Transverse colon (tissue), 4 donors: ENCODE data around the gene ZG16. TPM values are rescaled to one million over a fixed set of nuclear protein-coding genes. Genes with fewer than 3 reads are reported as not detected.
"Not testable (repeated sequence)": the region's sequence is repeated elsewhere in the genome, so short reads cannot be mapped to it uniquely, and the experiment has no call there.

Experiments used
- DNase-seq: peaks from one replicate; pipeline ENCODE4 v3.0.0-alpha.2; 2019
- H3K27ac ChIP-seq, 4 donors: fragments of 200-600 bp; sonication (generic); 2 replicates each; pipeline ENCODE4 v1.5.1; 2016 to 2018; ENCODE audit warnings: inconsistent platforms in 4 of 4
- H3K27me3 ChIP-seq: fragments of 200-600 bp; sonication (generic); 2 replicates; pipeline ENCODE4 v1.5.1; 2017; ENCODE audit warnings: inconsistent platforms
- H3K36me3 ChIP-seq, 4 donors: fragments of 200-600 bp; sonication (generic); 2 replicates each; pipeline ENCODE4 v1.5.1; 2017 to 2019; ENCODE audit warnings: inconsistent platforms in 4 of 4
- H3K4me1 ChIP-seq, 4 donors: fragments of 200-600 bp; sonication (generic); 2 replicates each; pipeline ENCODE4 v1.5.1; 2017 to 2020; ENCODE audit warnings: inconsistent platforms in 4 of 4
- H3K4me3 ChIP-seq, 4 donors: fragments of 200-600 bp; sonication (generic); 1 replicate in 1 of 4; 2 replicates in 3 of 4; pipeline versions ENCODE4 v1.5.1 to v1.6.1; 2017 to 2019; ENCODE audit warnings: inconsistent platforms in 4 of 4
- H3K9me3 ChIP-seq, 2 donors: fragments of 200-600 bp; sonication (generic); 2 replicates each; pipeline ENCODE4 v1.5.1; 2017 to 2019; ENCODE audit warnings: inconsistent platforms in 2 of 2
- CTCF ChIP-seq, 5 experiments: fragments of 200-600 bp in 3 of 5; fragments of 450-650 bp in 2 of 5; sonication (generic) in 3 of 5; IDR thresholded peaks; 1 replicate in 2 of 5; 2 replicates in 3 of 5; pipeline ENCODE4 v1.5.1; 2016 to 2017; ENCODE audit warnings: antibody characterized with exemption in 5 of 5, inconsistent platforms in 3 of 5, mild to moderate bottlenecking in 2 of 5, moderate library complexity in 1 of 5
- EP300 ChIP-seq: sonication (generic); formaldehyde crosslinking; IDR thresholded peaks from one replicate; pipeline ENCODE4 v1.6.1; 2017; ENCODE audit warnings: antibody characterized with exemption, low read depth
- POLR2A ChIP-seq: fragments of 450-650 bp; IDR thresholded peaks from one replicate; pipeline ENCODE4 v1.6.1; 2016; ENCODE audit warnings: antibody characterized with exemption, mild to moderate bottlenecking, moderate library complexity
- POLR2AphosphoS5 ChIP-seq, 3 donors: sonication (generic); formaldehyde crosslinking; IDR thresholded peaks; one replicate each; pipeline ENCODE4 v1.6.1; 2016; ENCODE audit warnings: antibody characterized with exemption in 3 of 3
- WGBS, 2 donors: methylation state at CpG; one replicate each; pipeline ENCODE4 v1.1.5; 2018; ENCODE audit warnings: low coverage in 1 of 2; 5-methylcytosine and 5-hydroxymethylcytosine counted together
- in situ Hi-C, 4 donors: fragments of 200-750 bp; cut with MboI; loops; one replicate each; pipeline versions ENCODE4 v1.15.0 to v1.15.1; 2017; ENCODE audit warnings: low sequenced_read_pairs in 3 of 4, low pct_ligation_motif_present in 1 of 4, low pct_unique_long_range_greater_than_20kb in 1 of 4
- intact Hi-C: fragments of 100-400 bp; cut with DNase I; formaldehyde crosslinking; loops from one replicate; pipeline ENCODE4 v1.15.1; 2023; ENCODE audit warnings: low total_unique reads
- total RNA-seq, 4 donors: library from RNA; depleted of rRNA; stranded (reverse); fragments of >200 nt; gene quantifications; one replicate each; pipeline ENCODE4 v1.1.0, GENCODE V29; 2016

The ZG16 gene
- total RNA-seq, 4 donors from 2014 or later: 73.4 to 1,268 (median 104) TPM

- Histone ChIP-seq H3K27ac (peak overlapping the region; percentile 74 to 85 (median 82)), H3K4me1 (peaks cover 13 to 91% (median 56%) of the 10 kb centered on the region in 4 donors)
- H3K27me3 ChIP-seq, H3K36me3 ChIP-seq, in situ Hi-C loops, intact Hi-C loops, H3K4me3 ChIP-seq, H3K9me3 ChIP-seq: not testable (repeated sequence)
- peak; percentile 51 for DNase-seq
- TF ChIP-seq POLR2AphosphoS5 (IDR thresholded peaks at IDR 0.05) (peak in 2 of 3 donors; percentile 4 to 40), EP300 (peak; percentile 23), POLR2A (peak; percentile 37)
- 35% methylated on average over 11 of the region's 11 CpGs; no CpG with 5 or more reads in 1 of the 2 donors for WGBS, 2 donors
Observed at GRCh38 chr16:29740630-29741015, 37.4 kb upstream of the ZG16 start.

GRCh38 chr16:29742683-29743275 lies 35.3 kb upstream of the ZG16 start:
- DNase-seq: no peak
- Histone ChIP-seq H3K9me3 (no peaks in the 10 kb centered on the region), H3K36me3 (no peaks in the 10 kb centered on the region), H3K4me1 (peaks cover 19 to 88% (median 57%) of the 10 kb centered on the region in 4 donors), H3K4me3 (no peak overlapping the region), H3K27me3 (no peaks in the 10 kb centered on the region), H3K27ac (peak overlapping the region in 3 of 4 donors; percentile 10 to 85 (median 82))
- in situ Hi-C loops (no loop called here), intact Hi-C loops (no loop called here)
- WGBS, 2 donors: 74% methylated on average over 5 to 7 of the region's 7 CpGs
- TF ChIP-seq CTCF (IDR thresholded peaks at IDR 0.05) (no peak), POLR2AphosphoS5 (IDR thresholded peaks at IDR 0.05) (no peak), EP300 (no peak), POLR2A (no peak)

- H3K4me3 ChIP-seq: no peak overlapping the region
- DNase-seq: no peak
- H3K9me3 ChIP-seq: no peaks in the 10 kb centered on the region
- in situ Hi-C loops: no loop called here
- H3K27me3 ChIP-seq: no peaks in the 10 kb centered on the region
- peak overlapping the region; percentile 26 to 81 (median 72) for H3K27ac ChIP-seq
- WGBS, 2 donors: 92% methylated on average over 5 of the region's 5 CpGs; no CpG with 5 or more reads in 1 of the 2 donors
- intact Hi-C loops: no loop called here
- peaks cover 14 to 88% (median 56%) of the 10 kb centered on the region in 4 donors for H3K4me1 ChIP-seq
- H3K36me3 ChIP-seq: no peaks in the 10 kb centered on the region
- TF ChIP-seq EP300 (no peak), CTCF (IDR thresholded peaks at IDR 0.05) (no peak), POLR2A (no peak), POLR2AphosphoS5 (IDR thresholded peaks at IDR 0.05) (no peak)
Observed at GRCh38 chr16:29743475-29743826, 34.6 kb upstream of the ZG16 start.

GRCh38 chr16:29743827-29744531 lies 34.1 kb upstream of the ZG16 start:
- Histone ChIP-seq H3K4me3 (peak overlapping the region in 1 of 4 donors; percentile 52), H3K27me3 (no peaks in the 10 kb centered on the region), H3K9me3 (no peaks in the 10 kb centered on the region), H3K27ac (peak overlapping the region; percentile 66 to 81 (median 74)), H3K36me3 (no peaks in the 10 kb centered on the region), H3K4me1 (peaks cover 12 to 84% (median 53%) of the 10 kb centered on the region in 4 donors)
- peak; percentile 28 for DNase-seq
- intact Hi-C loops: no loop called here
- 79% methylated on average over 12 of the region's 21 CpGs; no CpG with 5 or more reads in 1 of the 2 donors for WGBS, 2 donors
- in situ Hi-C loops: no loop called here
- no peak for TF ChIP-seq CTCF (IDR thresholded peaks at IDR 0.05)
- no peak for TF ChIP-seq POLR2AphosphoS5 (IDR thresholded peaks at IDR 0.05)
- no peak for TF ChIP-seq POLR2A
- no peak for TF ChIP-seq EP300
